ENCODE data around the gene ZNF511. TPM values are rescaled to one million over a fixed set of nuclear protein-coding genes. Genes with fewer than 3 reads are reported as not detected.

Gene ZNF511
- total RNA-seq, 2 experiments from 2014 or later, result 68.8 to 95.0 TPM

DNA sequence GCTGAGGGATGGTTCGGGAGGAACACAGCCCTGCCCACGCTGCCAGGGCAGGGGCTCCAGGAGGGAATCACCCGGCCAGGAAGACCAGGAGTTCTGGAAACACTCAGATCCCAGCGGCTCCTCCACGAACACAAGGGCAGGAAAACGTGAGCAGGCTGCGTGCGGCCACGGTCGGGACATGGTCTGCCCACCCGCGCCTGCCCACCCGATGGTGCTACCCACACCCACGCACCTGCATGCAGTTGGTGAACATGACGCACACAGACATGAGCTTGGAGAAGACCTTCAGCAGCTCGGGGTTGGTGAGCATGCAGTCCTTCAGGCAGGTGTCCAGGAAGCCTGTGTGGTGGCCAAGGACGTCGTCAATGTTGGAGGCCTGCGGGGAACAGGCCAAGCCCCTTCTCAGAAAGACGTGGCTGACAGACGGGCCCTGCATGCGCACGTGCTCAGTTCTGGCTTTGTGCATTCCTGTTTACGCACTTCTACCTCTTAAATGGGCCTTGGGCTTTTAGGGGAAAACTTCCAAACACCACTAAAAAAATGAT is 25.8 kb upstream of the ZNF511 start:
- H3K4me2 ChIP-seq (ENCODE audit: low read length), result no peak overlapping the region
- no peak for DNase-seq (ENCODE audit: low spot score)
- no peak overlapping the region for H3K4me3 ChIP-seq (ENCODE audit: low read depth, low read length, poor library complexity, severe bottlenecking)
- H3K4me1 ChIP-seq (ENCODE audit: insufficient read depth, low read length, poor library complexity, severe bottlenecking), result peaks cover 11% of the 10 kb centered on the region
- H3K9me2 ChIP-seq (ENCODE audit: insufficient read depth, low read length), result no peaks in the 10 kb centered on the region
- no TSS peak for BruUV-seq (replicated peaks)
- H3K27ac ChIP-seq (ENCODE audit: low read depth, low read length, poor library complexity, severe bottlenecking), result no peak overlapping the region
- H2AFZ ChIP-seq (ENCODE audit: low read length), result no peak overlapping the region
- CTCF ChIA-PET (ENCODE audit: unreplicated experiment), result no interaction called here
- H3K9me3 ChIP-seq (ENCODE audit: low read length), result no peaks in the 10 kb centered on the region
- TF ChIP-seq, protein P1, sequence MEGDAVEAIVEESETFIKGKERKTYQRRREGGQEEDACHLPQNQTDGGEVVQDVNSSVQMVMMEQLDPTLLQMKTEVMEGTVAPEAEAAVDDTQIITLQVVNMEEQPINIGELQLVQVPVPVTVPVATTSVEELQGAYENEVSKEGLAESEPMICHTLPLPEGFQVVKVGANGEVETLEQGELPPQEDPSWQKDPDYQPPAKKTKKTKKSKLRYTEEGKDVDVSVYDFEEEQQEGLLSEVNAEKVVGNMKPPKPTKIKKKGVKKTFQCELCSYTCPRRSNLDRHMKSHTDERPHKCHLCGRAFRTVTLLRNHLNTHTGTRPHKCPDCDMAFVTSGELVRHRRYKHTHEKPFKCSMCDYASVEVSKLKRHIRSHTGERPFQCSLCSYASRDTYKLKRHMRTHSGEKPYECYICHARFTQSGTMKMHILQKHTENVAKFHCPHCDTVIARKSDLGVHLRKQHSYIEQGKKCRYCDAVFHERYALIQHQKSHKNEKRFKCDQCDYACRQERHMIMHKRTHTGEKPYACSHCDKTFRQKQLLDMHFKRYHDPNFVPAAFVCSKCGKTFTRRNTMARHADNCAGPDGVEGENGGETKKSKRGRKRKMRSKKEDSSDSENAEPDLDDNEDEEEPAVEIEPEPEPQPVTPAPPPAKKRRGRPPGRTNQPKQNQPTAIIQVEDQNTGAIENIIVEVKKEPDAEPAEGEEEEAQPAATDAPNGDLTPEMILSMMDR (conservative IDR thresholded peaks at IDR 0.05; ENCODE audit: low read length), result no peak
- no peak for TF ChIP-seq EZH2phosphoT487 (IDR thresholded peaks at IDR 0.05; ENCODE audit: borderline replicate concordance, low read depth, low read length)
- no peaks in the 10 kb centered on the region for H3K79me2 ChIP-seq (ENCODE audit: insufficient read depth, low read depth, low read length)
- no peaks in the 10 kb centered on the region for H4K20me1 ChIP-seq (ENCODE audit: insufficient read depth, low read length)
- intact Hi-C loops (cut with micrococcal nuclease; ENCODE audit: unreplicated experiment), result no loop called here
- peaks cover 49% of the 10 kb centered on the region for H3K36me3 ChIP-seq (ENCODE audit: insufficient read depth, low read length)
- POLR2A ChIA-PET, result no interaction called here

DNA sequence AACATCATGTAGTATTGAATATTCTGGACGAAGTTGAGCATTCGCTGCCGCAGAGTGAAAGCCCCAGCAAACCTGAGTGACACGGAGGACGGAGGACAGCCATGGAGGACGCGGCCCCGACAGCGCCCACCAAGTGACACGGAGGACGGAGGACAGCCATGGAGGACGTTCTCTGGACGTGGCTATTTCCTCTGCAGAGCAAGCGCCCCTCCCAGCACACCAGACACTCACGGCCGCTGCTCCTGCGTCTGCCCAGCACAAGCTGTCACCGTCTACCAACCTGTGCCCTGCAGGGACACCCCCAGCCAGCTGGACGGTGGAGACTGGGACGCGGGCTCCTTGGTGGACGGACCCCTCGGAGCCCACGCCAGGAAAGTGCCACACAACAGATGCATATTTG is 24.8 kb upstream of the ZNF511 start:
- no peak for TF ChIP-seq EZH2phosphoT487 (IDR thresholded peaks at IDR 0.05; ENCODE audit: borderline replicate concordance, low read depth, low read length)
- TF ChIP-seq, protein P1 (conservative IDR thresholded peaks at IDR 0.05; ENCODE audit: low read length), result no peak
- intact Hi-C loops (cut with micrococcal nuclease; ENCODE audit: unreplicated experiment), result no loop called here
- Histone ChIP-seq H3K4me3 (ENCODE audit: low read depth, low read length, poor library complexity, severe bottlenecking) (no peak overlapping the region), H3K9me2 (ENCODE audit: insufficient read depth, low read length) (no peaks in the 10 kb centered on the region), H3K79me2 (ENCODE audit: insufficient read depth, low read depth, low read length) (no peaks in the 10 kb centered on the region), H3K4me2 (ENCODE audit: low read length) (no peak overlapping the region), H4K20me1 (ENCODE audit: insufficient read depth, low read length) (no peaks in the 10 kb centered on the region), H3K27ac (ENCODE audit: low read depth, low read length, poor library complexity, severe bottlenecking) (no peak overlapping the region), H3K4me1 (ENCODE audit: insufficient read depth, low read length, poor library complexity, severe bottlenecking) (peaks cover 1% of the 10 kb centered on the region), H3K36me3 (ENCODE audit: insufficient read depth, low read length) (peaks cover 59% of the 10 kb centered on the region), H2AFZ (ENCODE audit: low read length) (no peak overlapping the region), H3K9me3 (ENCODE audit: low read length) (no peaks in the 10 kb centered on the region)
- no TSS peak for BruUV-seq (replicated peaks)
- DNase-seq (ENCODE audit: low spot score), result no peak
- POLR2A ChIA-PET, result interaction anchor here (1.0 kb wide), 1 partner anchor 16 kb away, joined by 3 read pairs; no protein-coding TSS in a partner anchor
- CTCF ChIA-PET (ENCODE audit: unreplicated experiment), result no interaction called here

DNA sequence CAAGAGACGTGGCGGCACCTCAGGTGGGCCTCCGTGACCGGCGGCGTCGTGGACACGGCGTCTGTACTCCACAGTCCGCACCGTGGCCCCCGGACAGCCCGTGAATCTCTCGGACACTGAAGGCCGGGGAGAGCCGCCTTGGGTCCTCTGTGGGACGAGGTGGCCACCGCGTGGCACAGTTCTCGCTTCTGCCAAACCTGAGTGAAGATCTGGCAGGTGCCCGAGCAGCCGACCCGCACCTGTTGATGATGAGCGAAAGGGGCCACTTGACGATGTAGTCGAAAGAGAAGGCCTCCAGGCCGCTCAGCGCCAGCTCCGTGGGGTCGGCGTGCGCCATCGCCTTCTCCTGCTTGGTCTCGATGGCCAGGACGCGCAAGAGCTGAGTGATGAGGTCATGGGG is 23.5 kb upstream of the ZNF511 start:
- no peak overlapping the region for H2AFZ ChIP-seq (ENCODE audit: low read length)
- intact Hi-C loops (cut with micrococcal nuclease; ENCODE audit: unreplicated experiment), result no loop called here
- no peaks in the 10 kb centered on the region for H3K4me1 ChIP-seq (ENCODE audit: insufficient read depth, low read length, poor library complexity, severe bottlenecking)
- no peaks in the 10 kb centered on the region for H3K9me3 ChIP-seq (ENCODE audit: low read length)
- H4K20me1 ChIP-seq (ENCODE audit: insufficient read depth, low read length), result no peaks in the 10 kb centered on the region
- ChIA-PET POLR2A (no interaction called here), CTCF (ENCODE audit: unreplicated experiment) (interaction anchor here (1.1 kb wide), 1 partner anchor 9 kb away, joined by 3 read pairs; no protein-coding TSS in a partner anchor)
- no TSS peak for BruUV-seq (replicated peaks)
- peaks cover 70% of the 10 kb centered on the region for H3K36me3 ChIP-seq (ENCODE audit: insufficient read depth, low read length)
- no peak overlapping the region for H3K27ac ChIP-seq (ENCODE audit: low read depth, low read length, poor library complexity, severe bottlenecking)
- no peak for TF ChIP-seq EZH2phosphoT487 (IDR thresholded peaks at IDR 0.05; ENCODE audit: borderline replicate concordance, low read depth, low read length)
- TF ChIP-seq, protein P1 (conservative IDR thresholded peaks at IDR 0.05; ENCODE audit: low read length), result no peak
- H3K4me3 ChIP-seq (ENCODE audit: low read depth, low read length, poor library complexity, severe bottlenecking), result no peak overlapping the region
- H3K79me2 ChIP-seq (ENCODE audit: insufficient read depth, low read depth, low read length), result no peaks in the 10 kb centered on the region
- H3K4me2 ChIP-seq (ENCODE audit: low read length), result no peak overlapping the region
- H3K9me2 ChIP-seq (ENCODE audit: insufficient read depth, low read length), result no peaks in the 10 kb centered on the region
- no peak for DNase-seq (ENCODE audit: low spot score)

Data from OCI-LY7 (cell line).